Prostate gland (tissue), 2 donors: ENCODE results near the gene TMEM178A.

Experiments used
- POLR2A ChIP-seq: fragments of 450-650 bp; IDR thresholded peaks from one replicate; pipeline ENCODE4 v1.6.1; 2016; ENCODE audit warnings: antibody characterized with exemption, mild to moderate bottlenecking
- POLR2AphosphoS5 ChIP-seq: sonication (generic); formaldehyde crosslinking; IDR thresholded peaks from one replicate; pipeline ENCODE4 v1.6.1; 2017; ENCODE audit warnings: antibody characterized with exemption
- TF ChIP-seq, protein P1 (sequence below), 4 experiments: fragments of 200-600 bp in 2 of 4; fragments of 450-650 bp in 2 of 4; sonication (generic) in 2 of 4; IDR thresholded peaks; 1 replicate in 3 of 4; 2 replicates in 1 of 4; pipeline ENCODE4 v1.5.1; 2016 to 2019; ENCODE audit warnings: antibody characterized with exemption in 4 of 4, mild to moderate bottlenecking in 2 of 4, moderate library complexity in 2 of 4

- TF ChIP-seq, protein P1, sequence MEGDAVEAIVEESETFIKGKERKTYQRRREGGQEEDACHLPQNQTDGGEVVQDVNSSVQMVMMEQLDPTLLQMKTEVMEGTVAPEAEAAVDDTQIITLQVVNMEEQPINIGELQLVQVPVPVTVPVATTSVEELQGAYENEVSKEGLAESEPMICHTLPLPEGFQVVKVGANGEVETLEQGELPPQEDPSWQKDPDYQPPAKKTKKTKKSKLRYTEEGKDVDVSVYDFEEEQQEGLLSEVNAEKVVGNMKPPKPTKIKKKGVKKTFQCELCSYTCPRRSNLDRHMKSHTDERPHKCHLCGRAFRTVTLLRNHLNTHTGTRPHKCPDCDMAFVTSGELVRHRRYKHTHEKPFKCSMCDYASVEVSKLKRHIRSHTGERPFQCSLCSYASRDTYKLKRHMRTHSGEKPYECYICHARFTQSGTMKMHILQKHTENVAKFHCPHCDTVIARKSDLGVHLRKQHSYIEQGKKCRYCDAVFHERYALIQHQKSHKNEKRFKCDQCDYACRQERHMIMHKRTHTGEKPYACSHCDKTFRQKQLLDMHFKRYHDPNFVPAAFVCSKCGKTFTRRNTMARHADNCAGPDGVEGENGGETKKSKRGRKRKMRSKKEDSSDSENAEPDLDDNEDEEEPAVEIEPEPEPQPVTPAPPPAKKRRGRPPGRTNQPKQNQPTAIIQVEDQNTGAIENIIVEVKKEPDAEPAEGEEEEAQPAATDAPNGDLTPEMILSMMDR (IDR thresholded peaks at IDR 0.05): no peak
- peak; percentile 14 for TF ChIP-seq POLR2AphosphoS5
- TF ChIP-seq POLR2A: no peak
Measured at GRCh38 chr2:39640107-39640506, 25.6 kb upstream of the TMEM178A start.
